IPS-20b (cell line): ENCODE measurements around the gene MTFR1L.

Experiments
- H3K27ac ChIP-seq: one replicate; pipeline ENCODE4 v1.5.1; 2013; ENCODE audit warnings: low read length
- H3K27me3 ChIP-seq: 2 replicates; pipeline ENCODE4 v1.6.1; 2013; ENCODE audit warnings: mild to moderate bottlenecking, low read length, inconsistent platforms; ENCODE audit not compliant: insufficient read depth
- H3K36me3 ChIP-seq: 2 replicates; pipeline ENCODE4 v1.6.1; 2013; ENCODE audit warnings: low read depth, mild to moderate bottlenecking, inconsistent platforms, low read length, moderate library complexity; ENCODE audit not compliant: insufficient read depth
- H3K4me1 ChIP-seq: 2 replicates; pipeline ENCODE4 v1.6.1; 2013; ENCODE audit warnings: mild to moderate bottlenecking, control low read depth, inconsistent platforms, low read length, moderate library complexity; ENCODE audit not compliant: insufficient read depth
- H3K4me3 ChIP-seq: 2 replicates; pipeline ENCODE4 v1.5.1; 2013; ENCODE audit warnings: mild to moderate bottlenecking, low read length, inconsistent platforms
- H3K9ac ChIP-seq: 2 replicates; pipeline ENCODE4 v1.6.1; 2013; ENCODE audit warnings: low read depth, mild to moderate bottlenecking, inconsistent platforms, low read length, moderate library complexity
- H3K9me3 ChIP-seq: 2 replicates; pipeline ENCODE4 v1.6.1; 2013; ENCODE audit warnings: mild to moderate bottlenecking, low read depth, low read length, inconsistent platforms; ENCODE audit not compliant: insufficient read depth

Gene MTFR1L

GRCh38 chr1:25821112-25821476 is 1.3 kb downstream of the MTFR1L start:
- Histone ChIP-seq H3K36me3 (0 out of 2 replicates have a peak, but pooled peaks cover 4% of the 10 kb centered on the region), H3K4me3 (peak overlapping the region; percentile 96), H3K27me3 (peaks cover 15% of the 10 kb centered on the region), H3K4me1 (peaks cover 6% of the 10 kb centered on the region; the same call in 1 of the 2 replicates), H3K9me3 (no peaks in the 10 kb centered on the region), H3K27ac (no peak overlapping the region), H3K9ac (peak overlapping the region; percentile 96)

GRCh38 chr1:25821630-25822091 is 1.9 kb downstream of the MTFR1L start:
- H3K27me3 ChIP-seq: peaks cover 15% of the 10 kb centered on the region
- 0 out of 2 replicates have a peak overlapping the region, but pooled peaks have one; percentile 96 for H3K4me3 ChIP-seq
- H3K36me3 ChIP-seq: peaks cover 9% of the 10 kb centered on the region
- no peak overlapping the region for H3K9ac ChIP-seq
- no peaks in the 10 kb centered on the region for H3K9me3 ChIP-seq
- H3K4me1 ChIP-seq: peaks cover 6% of the 10 kb centered on the region; the same call in 1 of the 2 replicates
- no peak overlapping the region for H3K27ac ChIP-seq

- H3K4me1 ChIP-seq: no peaks in the 10 kb centered on the region
- no peak overlapping the region for H3K27ac ChIP-seq
- no peak overlapping the region for H3K4me3 ChIP-seq
- H3K9me3 ChIP-seq: no peaks in the 10 kb centered on the region
- no peak overlapping the region for H3K9ac ChIP-seq
- peaks cover 44% of the 10 kb centered on the region for H3K36me3 ChIP-seq
- peaks cover 15% of the 10 kb centered on the region for H3K27me3 ChIP-seq
Observed at GRCh38 chr1:25825605-25826004, 5.9 kb downstream of the MTFR1L start.

GRCh38 chr1:25826571-25826970 is 6.8 kb downstream of the MTFR1L start:
- Histone ChIP-seq H3K4me3 (no peak overlapping the region), H3K9me3 (no peaks in the 10 kb centered on the region), H3K27ac (no peak overlapping the region), H3K27me3 (peaks cover 7% of the 10 kb centered on the region), H3K4me1 (no peaks in the 10 kb centered on the region), H3K9ac (no peak overlapping the region), H3K36me3 (peaks cover 54% of the 10 kb centered on the region)

- Histone ChIP-seq H3K4me3 (no peak overlapping the region), H3K36me3 (peaks cover 73% of the 10 kb centered on the region), H3K4me1 (no peaks in the 10 kb centered on the region), H3K27ac (no peak overlapping the region), H3K27me3 (no peaks in the 10 kb centered on the region), H3K9me3 (no peaks in the 10 kb centered on the region), H3K9ac (no peak overlapping the region)
Observed at GRCh38 chr1:25828491-25828890, 8.7 kb downstream of the MTFR1L start.

GRCh38 chr1:25829046-25829445 is 9.3 kb downstream of the MTFR1L start:
- peaks cover 79% of the 10 kb centered on the region for H3K36me3 ChIP-seq
- H3K27me3 ChIP-seq: no peaks in the 10 kb centered on the region
- H3K4me3 ChIP-seq: no peak overlapping the region
- no peak overlapping the region for H3K27ac ChIP-seq
- no peaks in the 10 kb centered on the region for H3K4me1 ChIP-seq
- H3K9ac ChIP-seq: no peak overlapping the region
- H3K9me3 ChIP-seq: no peaks in the 10 kb centered on the region

- Histone ChIP-seq H3K9me3 (no peaks in the 10 kb centered on the region), H3K27ac (no peak overlapping the region), H3K4me3 (no peak overlapping the region), H3K9ac (no peak overlapping the region), H3K27me3 (no peaks in the 10 kb centered on the region), H3K4me1 (no peaks in the 10 kb centered on the region), H3K36me3 (peaks cover 94% of the 10 kb centered on the region)
Observed at GRCh38 chr1:25831569-25832196, 11.9 kb downstream of the MTFR1L start.

- H3K4me3 ChIP-seq: no peak overlapping the region
- H3K36me3 ChIP-seq: peaks cover 95% of the 10 kb centered on the region
- H3K9me3 ChIP-seq: no peaks in the 10 kb centered on the region
- H3K27me3 ChIP-seq: no peaks in the 10 kb centered on the region
- H3K4me1 ChIP-seq: no peaks in the 10 kb centered on the region
- H3K27ac ChIP-seq: no peak overlapping the region
- H3K9ac ChIP-seq: no peak overlapping the region
Observed at GRCh38 chr1:25832336-25833037, 12.7 kb downstream of the MTFR1L start.

GRCh38 chr1:25833158-25833557 is 13.4 kb downstream of the MTFR1L start:
- H3K27me3 ChIP-seq: no peaks in the 10 kb centered on the region
- no peak overlapping the region for H3K27ac ChIP-seq
- H3K9ac ChIP-seq: no peak overlapping the region
- H3K4me3 ChIP-seq: no peak overlapping the region
- H3K4me1 ChIP-seq: no peaks in the 10 kb centered on the region
- H3K36me3 ChIP-seq: peaks cover 88% of the 10 kb centered on the region
- H3K9me3 ChIP-seq: no peaks in the 10 kb centered on the region

- no peak overlapping the region for H3K27ac ChIP-seq
- H3K4me3 ChIP-seq: no peak overlapping the region
- no peak overlapping the region for H3K9ac ChIP-seq
- H3K27me3 ChIP-seq: no peaks in the 10 kb centered on the region
- H3K36me3 ChIP-seq: peaks cover 71% of the 10 kb centered on the region
- H3K9me3 ChIP-seq: no peaks in the 10 kb centered on the region
- no peaks in the 10 kb centered on the region for H3K4me1 ChIP-seq
Observed at GRCh38 chr1:25834894-25835293, 15.1 kb downstream of the MTFR1L start.

GRCh38 chr1:25836695-25837094 is 16.9 kb downstream of the MTFR1L start:
- no peaks in the 10 kb centered on the region for H3K4me1 ChIP-seq
- peaks cover 53% of the 10 kb centered on the region for H3K36me3 ChIP-seq
- no peak overlapping the region for H3K9ac ChIP-seq
- H3K27ac ChIP-seq: no peak overlapping the region
- no peaks in the 10 kb centered on the region for H3K9me3 ChIP-seq
- no peaks in the 10 kb centered on the region for H3K27me3 ChIP-seq
- H3K4me3 ChIP-seq: no peak overlapping the region

GRCh38 chr1:25837262-25837875 is 17.6 kb downstream of the MTFR1L start:
- Histone ChIP-seq H3K9me3 (no peaks in the 10 kb centered on the region), H3K4me3 (no peak overlapping the region), H3K36me3 (peaks cover 46% of the 10 kb centered on the region), H3K27ac (no peak overlapping the region), H3K4me1 (no peaks in the 10 kb centered on the region), H3K9ac (no peak overlapping the region), H3K27me3 (no peaks in the 10 kb centered on the region)
